HG03469 (cell line): Measurements from ENCODE around the gene TTC34.

Experiments used
- ATAC-seq: cut with Tn5 transposase; IDR thresholded peaks from one replicate; pipeline ENCODE4 v1.9.1; 2021; ENCODE audit warnings: mild to moderate bottlenecking, moderate library complexity, moderate number of reproducible peaks; ENCODE audit not compliant: unreplicated experiment

Gene TTC34

DNA sequence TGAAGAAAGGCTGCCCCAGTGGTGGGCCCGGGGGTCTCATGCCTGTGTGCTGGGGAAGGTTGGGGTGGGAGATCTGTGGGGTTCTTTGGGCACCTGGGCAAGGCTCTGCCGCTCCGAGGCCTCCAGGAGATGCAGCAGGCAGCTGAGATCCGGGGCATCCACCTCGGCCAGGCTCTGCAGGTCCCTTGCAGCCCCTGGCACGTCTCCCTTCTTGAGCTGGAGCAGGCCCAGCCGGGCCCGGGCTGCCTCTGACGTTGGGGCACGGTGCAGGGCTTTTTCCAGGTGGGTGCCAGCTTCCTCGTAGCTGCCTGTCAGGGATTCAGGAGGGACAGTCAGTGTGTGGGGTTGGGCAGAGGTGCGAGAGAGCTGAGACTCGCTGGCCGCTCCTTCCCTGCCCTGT, 157.3 kb downstream of the TTC34 start:
- ATAC-seq: no peak

- no peak for ATAC-seq
These were observed 157.9 kb downstream of the TTC34 start for GRCh38 chr1:2643414-2644077.

DNA sequence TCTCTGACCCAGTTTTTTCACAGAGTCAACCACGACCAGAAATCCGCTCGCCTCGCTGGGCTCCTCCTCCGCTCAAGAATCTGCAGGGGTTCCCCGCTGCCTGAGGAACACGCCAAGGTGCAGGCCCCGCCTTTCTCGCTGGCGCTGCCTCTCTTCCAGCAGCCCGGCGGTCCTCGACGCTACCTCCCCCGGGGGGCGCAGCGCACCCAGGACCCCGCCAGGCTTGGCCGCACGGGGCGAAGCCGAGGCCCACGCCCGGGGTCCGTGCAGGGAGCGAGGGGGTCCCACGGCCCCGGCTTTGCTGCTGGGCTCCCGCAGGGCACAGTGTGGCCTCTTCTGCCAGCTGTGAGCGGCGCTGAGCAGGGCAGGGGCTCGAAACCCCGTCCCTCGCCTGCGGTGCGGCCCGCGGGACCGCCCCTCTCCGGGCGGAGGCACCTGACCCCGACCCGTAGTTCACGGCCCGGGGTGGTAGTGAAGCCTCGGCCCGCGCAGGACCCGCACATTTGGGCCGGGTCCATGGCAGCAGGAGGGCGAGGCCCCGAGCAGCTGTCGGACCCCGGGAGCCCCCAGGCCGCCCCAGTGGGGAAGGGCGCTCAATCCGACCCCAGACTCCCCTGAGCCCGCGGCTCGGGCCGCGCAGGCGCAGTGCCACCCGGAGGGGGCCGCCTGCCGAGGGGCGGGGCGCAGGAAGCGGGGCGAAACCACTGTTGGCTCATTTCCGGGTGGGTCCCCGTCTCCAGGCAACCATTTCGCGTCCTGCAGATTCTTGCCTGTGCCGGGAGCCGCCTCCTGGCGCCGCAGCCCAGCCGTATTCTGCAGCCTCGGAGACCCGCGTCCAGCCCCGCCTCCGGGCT, 158.7 kb downstream of the TTC34 start:
- peak; percentile 72 for ATAC-seq

DNA sequence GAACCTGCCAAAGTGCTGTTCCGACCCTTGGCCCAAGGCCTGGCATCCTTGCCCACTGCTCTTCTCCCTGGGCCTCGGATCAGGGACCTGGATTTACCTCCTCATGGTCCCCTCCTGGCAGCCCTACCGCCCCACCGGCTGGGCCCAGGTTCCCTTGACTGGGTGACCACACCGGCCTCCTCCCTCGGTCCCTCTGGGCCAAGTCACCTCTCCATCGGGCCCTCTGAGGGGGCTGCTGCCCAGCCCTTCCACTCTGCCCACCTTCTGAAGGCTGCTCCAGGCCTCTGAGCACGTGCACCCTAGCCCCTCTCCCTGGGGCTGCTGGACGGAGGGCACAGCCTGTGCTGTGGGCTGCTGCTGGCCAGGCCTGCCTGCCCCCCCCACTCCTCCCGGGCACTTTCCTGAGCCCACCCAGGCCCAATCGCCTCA, 159.3 kb downstream of the TTC34 start:
- ATAC-seq: no peak

- no peak for ATAC-seq
These were observed 159.9 kb downstream of the TTC34 start for GRCh38 chr1:2641381-2642130.

- ATAC-seq: no peak
These were observed 160.9 kb downstream of the TTC34 start for GRCh38 chr1:2640626-2641025.

- ATAC-seq: no peak
These were observed 161.6 kb downstream of the TTC34 start for GRCh38 chr1:2639607-2640521.

DNA sequence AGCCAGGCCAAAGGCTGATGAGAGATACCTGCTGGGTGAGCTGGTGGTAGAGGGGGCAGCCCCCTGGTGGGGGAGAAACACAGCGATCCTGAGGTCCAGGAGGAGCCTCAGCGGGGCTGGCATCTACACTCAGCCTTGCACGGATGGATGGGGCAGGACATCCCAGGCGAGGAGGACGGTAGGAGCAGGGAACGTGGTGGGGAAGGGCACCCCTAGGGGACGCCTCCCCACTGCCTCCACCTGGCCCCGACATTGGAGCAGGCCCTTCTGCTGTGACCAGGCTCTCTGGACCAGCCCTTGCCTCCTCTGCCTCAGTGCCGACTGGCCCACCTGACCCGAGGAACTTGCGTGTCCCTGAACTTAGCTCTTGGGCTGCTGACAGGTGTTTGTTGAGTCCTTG, 162.3 kb downstream of the TTC34 start:
- ATAC-seq: no peak

DNA sequence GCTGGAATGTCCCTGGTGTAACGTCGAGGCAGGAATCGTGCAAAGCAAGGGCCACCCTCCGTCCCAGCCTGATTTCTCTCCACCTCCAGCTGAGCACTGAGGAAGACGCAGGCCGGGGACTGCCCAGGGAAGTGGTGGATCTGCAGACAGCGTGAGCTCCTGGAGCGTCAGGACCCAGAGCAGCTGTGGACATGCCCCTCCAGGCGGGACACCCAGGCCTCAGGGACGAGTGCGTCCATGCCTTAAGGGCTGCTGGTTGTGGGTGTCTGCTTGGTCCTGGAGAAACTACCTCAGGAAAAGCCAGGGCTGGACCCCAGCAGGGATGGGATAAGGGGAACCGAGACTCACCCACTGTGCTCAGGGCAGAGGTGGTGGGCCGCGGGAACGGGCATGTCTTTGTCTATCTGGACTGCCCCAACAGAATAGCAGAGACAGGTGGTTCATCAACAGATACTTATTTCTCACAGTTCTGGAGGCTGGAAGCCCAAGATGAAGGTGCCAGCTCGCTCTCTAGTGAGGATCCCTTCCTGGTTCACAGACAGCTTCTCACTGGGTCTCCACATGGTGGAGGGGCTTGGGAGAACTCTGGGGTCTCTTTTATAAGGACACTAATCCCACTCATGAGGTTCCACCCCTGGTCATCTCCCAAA, 162.9 kb downstream of the TTC34 start:
- no peak for ATAC-seq

- no peak for ATAC-seq
These were observed 163.9 kb downstream of the TTC34 start for GRCh38 chr1:2637442-2638145.

DNA sequence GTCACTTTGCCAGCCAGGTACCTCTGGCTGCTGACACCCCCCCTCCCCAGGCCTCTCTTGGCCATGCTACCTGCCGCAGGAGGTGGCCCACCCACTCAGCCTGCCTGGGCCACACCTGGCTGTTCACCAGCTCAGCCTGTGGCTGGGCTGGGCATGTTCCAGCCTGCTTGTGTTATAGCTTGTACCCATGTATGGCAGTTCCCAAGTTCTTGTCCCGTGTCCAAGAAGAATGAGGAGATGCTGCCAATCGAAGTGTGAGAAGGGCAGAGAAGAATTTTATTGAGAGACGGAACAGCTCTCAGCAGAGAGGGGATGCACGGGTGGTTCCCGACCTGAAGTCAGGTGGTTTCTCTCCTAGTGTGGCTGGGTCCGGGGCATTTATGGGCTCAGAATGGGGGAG, 164.8 kb downstream of the TTC34 start:
- no peak for ATAC-seq

GRCh38 chr1:2635361-2636010, 166.0 kb downstream of the TTC34 start:
- ATAC-seq: no peak

DNA sequence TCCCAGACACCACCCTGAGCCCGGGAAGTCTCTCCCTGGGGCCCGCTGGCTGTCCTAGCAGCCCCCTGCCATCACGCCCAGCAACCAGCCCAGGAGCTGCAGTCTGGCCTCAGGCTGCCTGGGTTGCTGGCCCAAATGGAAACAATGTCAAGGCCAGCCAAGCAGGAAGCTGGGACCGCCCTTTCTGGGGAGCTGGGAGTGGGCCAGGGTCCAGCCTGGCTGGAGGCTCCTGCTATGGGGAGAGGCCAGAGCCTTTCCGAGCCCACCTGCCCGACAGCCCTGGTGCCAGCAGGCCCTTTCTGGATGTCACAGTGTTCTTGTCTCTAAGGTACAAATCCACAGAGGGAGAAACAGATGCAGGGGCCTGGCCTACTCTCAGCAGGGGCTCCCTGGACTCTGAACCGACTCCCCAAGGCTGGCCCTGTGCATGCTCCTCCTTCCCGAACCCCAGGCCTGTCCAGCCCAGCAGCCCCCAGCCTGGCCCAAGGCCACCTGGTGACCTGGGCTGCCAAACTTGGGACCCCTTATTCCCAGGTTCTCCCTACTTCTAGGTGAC, 167.5 kb downstream of the TTC34 start:
- no peak for ATAC-seq

DNA sequence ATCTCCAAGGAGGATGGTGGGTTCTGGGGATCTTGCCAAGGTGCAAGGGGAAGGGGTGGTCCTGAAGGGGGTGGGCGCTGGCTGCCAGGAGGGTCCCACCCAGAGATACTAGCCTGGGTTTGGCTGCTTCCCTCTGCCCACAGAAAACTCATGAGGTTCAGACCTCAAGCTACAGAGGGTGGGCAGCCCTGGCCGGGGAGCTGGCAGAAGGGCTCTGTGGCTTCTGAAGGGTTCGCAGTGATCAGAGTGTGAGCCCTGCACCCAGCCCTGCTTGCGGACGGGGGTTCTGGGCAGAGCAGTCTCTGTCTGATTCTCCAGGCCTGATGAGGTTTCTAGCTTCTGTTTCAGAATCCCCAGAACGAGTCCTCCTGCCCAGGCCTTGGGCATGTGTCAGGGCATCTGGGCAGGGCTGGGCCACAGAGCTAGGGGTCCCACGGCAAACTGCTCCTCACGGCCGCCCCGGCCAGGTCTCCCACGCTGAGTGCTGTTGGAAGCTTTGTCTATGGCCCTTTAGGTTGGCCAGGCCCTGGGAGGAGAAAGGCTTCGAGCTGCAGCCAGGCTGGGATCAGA, 168.0 kb downstream of the TTC34 start:
- no peak for ATAC-seq

DNA sequence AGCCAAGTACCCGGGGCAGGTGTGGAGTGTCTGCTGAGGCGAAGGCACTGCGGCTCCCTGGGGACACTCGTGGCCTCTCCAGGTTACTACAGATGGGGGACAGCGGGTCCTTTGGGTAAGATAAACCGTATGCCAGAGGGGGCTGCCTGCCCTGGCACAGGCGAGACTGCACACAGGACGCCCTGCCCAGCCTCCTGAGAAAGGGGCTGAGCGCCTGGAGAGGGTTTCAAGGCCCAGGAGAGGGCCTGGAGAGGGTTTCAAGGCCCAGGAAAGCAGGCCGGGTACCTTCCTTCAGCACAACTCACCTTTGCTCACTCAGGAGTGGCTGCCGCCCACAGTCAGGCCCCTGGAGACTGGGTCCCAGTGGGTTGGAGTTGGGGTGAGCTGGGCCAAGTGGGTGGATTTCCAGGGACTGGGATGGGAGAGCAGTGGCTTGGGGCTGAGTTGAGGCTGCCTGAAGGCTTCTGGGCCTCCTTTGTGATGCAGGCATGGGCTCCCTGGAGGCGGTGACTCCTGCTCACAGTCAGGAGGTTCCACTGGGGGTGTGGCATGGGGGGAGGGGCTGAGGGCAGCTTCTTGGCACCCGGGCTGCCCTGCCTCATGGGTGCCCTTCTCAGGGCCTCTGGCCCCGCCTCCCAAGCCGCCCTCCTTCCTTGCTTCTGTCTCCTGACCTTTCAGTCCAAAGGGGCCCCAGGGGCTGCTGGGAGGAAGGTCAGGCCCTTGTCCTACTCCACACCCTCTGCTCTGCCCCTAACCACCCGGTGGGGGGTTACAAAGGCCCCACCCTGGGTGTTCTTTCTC, 168.7 kb downstream of the TTC34 start, which contains the start of gene MMEL1:
TSS of gene MMEL1 (minus strand) at position 456 of the 801 bp plus-strand sequence. CDS start 3,532 bp downstream, outside the sequence.
- no peak for ATAC-seq

DNA sequence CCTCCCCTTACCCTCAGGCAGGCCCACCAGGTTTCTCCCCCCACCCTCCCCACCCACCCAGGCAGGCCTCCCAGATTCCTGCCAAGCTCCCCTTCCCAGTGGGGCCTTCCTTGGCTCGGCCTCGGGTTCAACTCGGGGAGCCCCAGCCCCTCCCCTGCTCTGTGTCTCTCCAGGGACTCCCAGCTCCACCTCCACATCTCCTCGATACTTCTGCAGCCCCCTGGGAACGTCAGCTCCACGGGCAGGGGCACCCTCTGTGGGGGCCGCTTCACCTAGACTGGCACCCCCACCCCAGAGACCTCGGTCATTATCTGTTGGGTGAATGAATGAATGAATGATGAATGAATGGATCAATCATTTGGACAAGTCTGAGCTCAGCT, 169.5 kb downstream of the TTC34 start:
- ATAC-seq: no peak
